HCT116 (cell line): ENCODE results near the gene MFSD8.

Experiments
- ATF3 ChIP-seq: IDR thresholded peaks from 2 replicates; pipeline ENCODE4 v1.6.1; 2012
- CTCF ChIP-seq, 3 experiments: fragments of 200-600 bp in 1 of 3; sonication (generic) in 1 of 3; IDR thresholded peaks in 2 of 3; conservative IDR thresholded peaks in 1 of 3; 2 replicates each; pipeline ENCODE4 v1.5.1; 2012 to 2017; ENCODE audit warnings: low read depth in 2 of 3, low read length in 2 of 3, antibody characterized with exemption in 1 of 3, borderline replicate concordance in 1 of 3, control low read depth in 1 of 3, mild to moderate bottlenecking in 1 of 3, mixed read lengths in 1 of 3, mixed run types in 1 of 3, moderate library complexity in 1 of 3; ENCODE audit not compliant: insufficient read depth in 1 of 3
- POLR2A ChIP-seq: IDR thresholded peaks from 2 replicates; pipeline ENCODE4 v1.7.0; 2011; ENCODE audit warnings: borderline replicate concordance; ENCODE audit not compliant: insufficient read depth, insufficient read length; ENCODE audit errors: extremely low read depth
- POLR2AphosphoS5 ChIP-seq: IDR thresholded peaks from 2 replicates; pipeline ENCODE4 v1.6.1; 2011; ENCODE audit warnings: mild to moderate bottlenecking, low read depth, low read length, moderate library complexity
- RAD21 ChIP-seq: IDR thresholded peaks from 2 replicates; pipeline ENCODE4 v1.6.1; 2012; ENCODE audit warnings: low read depth, mild to moderate bottlenecking
- YY1 ChIP-seq: IDR thresholded peaks from 2 replicates; pipeline ENCODE4 v1.6.1; 2011; ENCODE audit warnings: low read length, low read depth, moderate library complexity, mild to moderate bottlenecking; ENCODE audit not compliant: insufficient replicate concordance; ENCODE audit errors: extremely low read depth

GRCh38 chr4:127936974-127937373 is 28.0 kb downstream of the MFSD8 start:
- TF ChIP-seq CTCF (IDR thresholded peaks at IDR 0.05 in 2 of 3, conservative IDR thresholded peaks at IDR 0.05 in 1 of 3; ENCODE audit: borderline replicate concordance in 1 of 3, insufficient read depth in 1 of 3, low read depth in 2 of 3, low read length in 2 of 3) = no peak
- no peak for TF ChIP-seq POLR2AphosphoS5
- no peak for TF ChIP-seq YY1
- TF ChIP-seq POLR2A = no peak
- no peak for TF ChIP-seq ATF3
- no peak for TF ChIP-seq RAD21
